Fibroblast of lung (primary cell): ENCODE measurements around the gene WDR86.

Experiments used
- EZH2 ChIP-seq: IDR thresholded peaks from 2 replicates; pipeline ENCODE4 v1.5.1; 2012; ENCODE audit warnings: low read length, control low read depth, mild to moderate bottlenecking; ENCODE audit errors: missing control alignments
- TF ChIP-seq, protein P1 (sequence below), 2 donors: IDR thresholded peaks in 1 of 2; conservative IDR thresholded peaks in 1 of 2; 1 replicate in 1 of 2; 2 replicates in 1 of 2; pipeline ENCODE4 v1.5.1; 2011 to 2012; ENCODE audit warnings: low read length in 2 of 2, control low read depth in 1 of 2, inconsistent platforms in 1 of 2, low read depth in 1 of 2, mild to moderate bottlenecking in 1 of 2

DNA sequence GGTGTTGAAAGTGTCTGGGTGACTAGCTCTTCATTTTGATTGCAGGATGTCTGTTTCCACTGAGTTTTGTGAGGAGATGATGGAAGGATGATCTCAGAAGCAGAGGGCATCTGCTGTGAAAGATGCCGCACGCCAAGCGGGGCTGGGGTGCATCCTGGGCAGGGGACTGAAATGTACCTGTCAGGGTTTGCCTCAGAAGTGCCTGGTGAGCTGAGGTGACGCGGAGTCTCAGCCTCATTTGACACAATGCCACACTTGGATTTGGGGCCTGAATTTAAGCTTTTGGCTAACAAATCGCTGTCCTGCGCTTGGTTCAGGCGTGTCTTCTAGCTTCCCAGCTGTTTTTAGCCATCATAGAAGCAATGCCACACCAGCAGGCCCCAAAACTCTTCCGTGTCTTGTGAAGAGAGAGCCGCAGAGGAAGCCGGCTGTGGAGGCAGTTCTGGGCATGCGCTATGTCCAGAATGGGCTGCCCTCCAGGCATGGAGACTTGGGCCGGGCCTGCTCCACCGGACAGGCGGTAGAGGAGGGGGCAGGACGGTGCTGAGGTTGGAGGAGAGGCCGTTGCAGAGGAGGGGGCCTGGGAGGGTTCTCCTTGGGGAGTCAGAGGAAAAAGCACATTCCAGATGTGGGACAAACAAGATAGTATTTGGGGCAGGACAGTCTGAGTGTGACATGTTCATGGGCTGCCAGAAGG, 31.2 kb downstream of the WDR86 start:
- TF ChIP-seq, protein P1, sequence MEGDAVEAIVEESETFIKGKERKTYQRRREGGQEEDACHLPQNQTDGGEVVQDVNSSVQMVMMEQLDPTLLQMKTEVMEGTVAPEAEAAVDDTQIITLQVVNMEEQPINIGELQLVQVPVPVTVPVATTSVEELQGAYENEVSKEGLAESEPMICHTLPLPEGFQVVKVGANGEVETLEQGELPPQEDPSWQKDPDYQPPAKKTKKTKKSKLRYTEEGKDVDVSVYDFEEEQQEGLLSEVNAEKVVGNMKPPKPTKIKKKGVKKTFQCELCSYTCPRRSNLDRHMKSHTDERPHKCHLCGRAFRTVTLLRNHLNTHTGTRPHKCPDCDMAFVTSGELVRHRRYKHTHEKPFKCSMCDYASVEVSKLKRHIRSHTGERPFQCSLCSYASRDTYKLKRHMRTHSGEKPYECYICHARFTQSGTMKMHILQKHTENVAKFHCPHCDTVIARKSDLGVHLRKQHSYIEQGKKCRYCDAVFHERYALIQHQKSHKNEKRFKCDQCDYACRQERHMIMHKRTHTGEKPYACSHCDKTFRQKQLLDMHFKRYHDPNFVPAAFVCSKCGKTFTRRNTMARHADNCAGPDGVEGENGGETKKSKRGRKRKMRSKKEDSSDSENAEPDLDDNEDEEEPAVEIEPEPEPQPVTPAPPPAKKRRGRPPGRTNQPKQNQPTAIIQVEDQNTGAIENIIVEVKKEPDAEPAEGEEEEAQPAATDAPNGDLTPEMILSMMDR (conservative IDR thresholded peaks at IDR 0.05 in 1 of 2, IDR thresholded peaks at IDR 0.05 in 1 of 2; ENCODE audit: low read depth in 1 of 2, low read length in 2 of 2) = no peak
- no peak for TF ChIP-seq EZH2
